ENCODE measurements around the gene EFCAB6. TPM values are rescaled to one million over a fixed set of nuclear protein-coding genes. Genes with fewer than 3 reads are reported as not detected.

Gene EFCAB6
- total and polyA plus RNA-seq, 2 donors (not counting 3 experiments of a cell fraction or from before 2014, with no cell fraction given), result 0.07 to 0.31 TPM

GRCh38 chr22:43853328-43853931 lies 41.3 kb upstream of the EFCAB6 start:
- no peak for DNase-seq (ENCODE audit: low read depth, low spot score)
- ChIA-PET CTCF (interaction anchor here (0.6 to 1.7 kb wide), 2 partner anchors 32 to 801 kb away, joined by 3 to 6 read pairs; no protein-coding TSS in a partner anchor), POLR2A (no interaction called here)
- Histone ChIP-seq H4K20me1 (replicated peaks; ENCODE audit: control insufficient read depth, extremely low read depth, insufficient read depth, low read length) (no peaks in the 10 kb centered on the region), H3K9ac (replicated peaks; ENCODE audit: extremely low read depth, insufficient read depth, low read length) (no peak overlapping the region), H3K9me1 (replicated peaks; ENCODE audit: control insufficient read depth, extremely low read depth, insufficient read depth, low read length) (no peaks in the 10 kb centered on the region), H3K4me3 (replicated peaks in 1 of 3; ENCODE audit: insufficient read depth in 1 of 3, low read depth in 1 of 3, low read length in 3 of 3) (no peak overlapping the region), H3K79me2 (ENCODE audit: control insufficient read depth, insufficient read depth, low read length) (no peaks in the 10 kb centered on the region), H3K27ac (ENCODE audit: insufficient read depth, low read depth, low read length) (no peak overlapping the region), H3K9me3 (replicated peaks; ENCODE audit: control insufficient read depth, insufficient read depth, low read length) (no peaks in the 10 kb centered on the region), H3K4me1 (ENCODE audit: control insufficient read depth, extremely low read depth, insufficient read depth, low read length) (peaks cover 5% of the 10 kb centered on the region), H2AFZ (ENCODE audit: low read depth, low read length) (no peak overlapping the region), H3K27me3 (ENCODE audit: control insufficient read depth in 2 of 2, insufficient read depth in 2 of 2, low read length in 2 of 2) (no peaks in the 10 kb centered on the region), H3K36me3 (ENCODE audit: control insufficient read depth in 2 of 2, extremely low read depth in 1 of 2, insufficient read depth in 2 of 2, low read length in 2 of 2) (no peaks in the 10 kb centered on the region), H3K4me2 (ENCODE audit: insufficient read depth, low read length) (no peak overlapping the region)
- intact Hi-C loops (cut with micrococcal nuclease) (no loop called here), dilution Hi-C loops (cut with MboI; ENCODE audit: extremely low pct_ligation_motif_present, low sequenced_read_pairs) (no loop called here)
- no peak for TF ChIP-seq JUN (IDR thresholded peaks at IDR 0.05; ENCODE audit: borderline replicate concordance, insufficient read depth, insufficient read length, low read depth)
- no peak for TF ChIP-seq MAX (IDR thresholded peaks at IDR 0.05; ENCODE audit: insufficient read depth, insufficient read length)
- TF ChIP-seq FOS (IDR thresholded peaks at IDR 0.05; ENCODE audit: borderline replicate concordance, insufficient read depth, low read length), result no peak
- TF ChIP-seq EZH2 (IDR thresholded peaks at IDR 0.05; ENCODE audit: borderline replicate concordance, low read depth, low read length, severe bottlenecking), result no peak
- no peak for TF ChIP-seq MYC (IDR thresholded peaks at IDR 0.05; ENCODE audit: low read depth, low read length)
- TF ChIP-seq GATA2 (IDR thresholded peaks at IDR 0.05; ENCODE audit: insufficient read depth, insufficient read length, low read depth, low read length), result no peak
- TF ChIP-seq CTCF (IDR thresholded peaks at IDR 0.05; ENCODE audit: extremely low read depth in 1 of 2, insufficient read depth in 1 of 2, low read depth in 1 of 2, low read length in 2 of 2), result no peak
- TF ChIP-seq POLR2AphosphoS5 (IDR thresholded peaks at IDR 0.05; ENCODE audit: insufficient read depth, low read depth, low read length), result no peak
- TF ChIP-seq POLR2A (IDR thresholded peaks at IDR 0.05; ENCODE audit: low read depth, low read length), result no peak
- FAIRE-seq, result no peak
- no TSS peak for BruUV-seq (replicated peaks)

Data from endothelial cell of umbilical vein (primary cell).